Spinal cord (tissue), 10 donors: ENCODE measurements around the gene LOXL1. TPM values are rescaled to one million over a fixed set of nuclear protein-coding genes. Genes with fewer than 3 reads are reported as not detected.

Experiments
- DNase-seq, 6 donors: peaks; one replicate each; pipeline versions ENCODE4 v3.0.0 to v3.0.0-alpha.2; 2013 to 2015; ENCODE audit warnings: low spot score in 6 of 6, low read depth in 4 of 6
- H3K27ac ChIP-seq: one replicate; pipeline ENCODE4 v1.5.1; 2013; ENCODE audit warnings: low read depth, low read length, control low read depth
- H3K27me3 ChIP-seq: one replicate; pipeline ENCODE4 v1.6.1; 2013; ENCODE audit warnings: low read length; ENCODE audit not compliant: control insufficient read depth, insufficient read depth
- H3K36me3 ChIP-seq: one replicate; pipeline ENCODE4 v1.6.1; 2013; ENCODE audit warnings: low read length; ENCODE audit not compliant: control insufficient read depth, insufficient read depth
- H3K4me1 ChIP-seq: one replicate; pipeline ENCODE4 v1.6.1; 2013; ENCODE audit warnings: low read length; ENCODE audit not compliant: control insufficient read depth, insufficient read depth
- H3K4me3 ChIP-seq: one replicate; pipeline ENCODE4 v1.5.1; 2013; ENCODE audit warnings: low read depth, low read length, control low read depth
- H3K9me3 ChIP-seq: one replicate; pipeline ENCODE4 v1.6.1; 2013; ENCODE audit warnings: low read length; ENCODE audit not compliant: control insufficient read depth, insufficient read depth
- WGBS: methylation state at CpG from one replicate; pipeline ENCODE4 v1.1.5; 2013; ENCODE audit warnings: missing lambda C conversion rate; ENCODE audit not compliant: insufficient coverage; 5-methylcytosine and 5-hydroxymethylcytosine counted together
- polyA plus RNA-seq, 2 donors: library from polyadenylated mRNA; unstranded; fragments of 120-200 nt; gene quantifications; one replicate each; pipeline ENCODE4 v1.2.1, GENCODE V29; 2013; ENCODE audit not compliant: insufficient read length in 2 of 2
- total RNA-seq, 2 donors: library from RNA; depleted of rRNA in 1 of 2; stranded (reverse); fragments of 120-200 nt in 1 of 2; fragments of >200 nt in 1 of 2; gene quantifications; one replicate each; pipeline versions ENCODE4 v1.2.3 to v1.2.4, GENCODE V29; 2013 to 2014
- donor health status: healthy.

The LOXL1 gene
- total and polyA plus RNA-seq, 4 donors = 7.9 to 48.2 (median 22.9) TPM

- H3K9me3 ChIP-seq = peaks cover 1% of the 10 kb centered on the region
- 0% methylated on average over 4 of the region's 7 CpGs for WGBS
- peaks cover 15% of the 10 kb centered on the region for H3K4me1 ChIP-seq
- peaks cover 3% of the 10 kb centered on the region for H3K27me3 ChIP-seq
- H3K27ac ChIP-seq = no peak overlapping the region
- H3K36me3 ChIP-seq = no peaks in the 10 kb centered on the region
- DNase-seq = peak; percentile 68 to 96 (median 76)
- H3K4me3 ChIP-seq = no peak overlapping the region
Measured at GRCh38 chr15:73908030-73908821, 18.0 kb upstream of the LOXL1 start.

- Histone ChIP-seq H3K36me3 (no peaks in the 10 kb centered on the region), H3K4me3 (no peak overlapping the region), H3K27ac (no peak overlapping the region), H3K4me1 (peaks cover 15% of the 10 kb centered on the region), H3K9me3 (peaks cover 1% of the 10 kb centered on the region), H3K27me3 (peaks cover 3% of the 10 kb centered on the region)
- WGBS = 92% methylated on average over 2 of the region's 2 CpGs
- no peak for DNase-seq
Measured at GRCh38 chr15:73908822-73909122, 17.5 kb upstream of the LOXL1 start.

DNA sequence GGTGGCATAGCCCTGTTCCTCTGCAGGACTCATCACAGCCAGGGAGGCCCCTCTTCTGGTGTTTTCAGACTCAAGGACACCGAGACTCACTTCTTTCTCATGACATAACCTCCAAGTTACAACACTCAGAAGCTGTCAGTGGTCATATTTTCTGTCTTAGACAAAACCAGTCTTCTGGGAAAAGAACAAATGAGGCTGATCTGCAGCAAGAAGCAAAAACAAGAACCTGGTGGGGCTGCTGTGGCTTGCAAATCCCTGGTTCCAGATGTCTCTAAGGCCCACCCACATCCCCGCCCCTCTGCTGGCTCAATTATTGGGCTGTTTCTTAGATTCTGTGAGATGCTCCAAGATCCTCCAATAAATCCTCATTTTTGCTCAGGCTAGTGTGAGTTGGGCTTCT, 16.6 kb upstream of the LOXL1 start:
- WGBS = 89% methylated on average over 1 of the region's 2 CpGs
- no peaks in the 10 kb centered on the region for H3K36me3 ChIP-seq
- peaks cover 3% of the 10 kb centered on the region for H3K27me3 ChIP-seq
- no peak overlapping the region for H3K4me3 ChIP-seq
- H3K9me3 ChIP-seq = peaks cover 1% of the 10 kb centered on the region
- no peak for DNase-seq
- H3K27ac ChIP-seq = no peak overlapping the region
- peaks cover 15% of the 10 kb centered on the region for H3K4me1 ChIP-seq

- WGBS = 66% methylated on average over 5 of the region's 7 CpGs
- no peaks in the 10 kb centered on the region for H3K36me3 ChIP-seq
- H3K9me3 ChIP-seq = no peaks in the 10 kb centered on the region
- no peak for DNase-seq
- peaks cover 3% of the 10 kb centered on the region for H3K27me3 ChIP-seq
- H3K4me1 ChIP-seq = peaks cover 15% of the 10 kb centered on the region
- H3K4me3 ChIP-seq = no peak overlapping the region
- H3K27ac ChIP-seq = no peak overlapping the region
Measured at GRCh38 chr15:73910522-73911303, 15.5 kb upstream of the LOXL1 start.

- H3K9me3 ChIP-seq = peaks cover 3% of the 10 kb centered on the region
- H3K36me3 ChIP-seq = no peaks in the 10 kb centered on the region
- H3K4me3 ChIP-seq = no peak overlapping the region
- peaks cover 15% of the 10 kb centered on the region for H3K4me1 ChIP-seq
- peaks cover 3% of the 10 kb centered on the region for H3K27me3 ChIP-seq
- no peak overlapping the region for H3K27ac ChIP-seq
- no peak for DNase-seq
- no CpG with 5 or more reads among the region's 7 CpGs for WGBS
Measured at GRCh38 chr15:73912030-73912596, 14.1 kb upstream of the LOXL1 start.

DNA sequence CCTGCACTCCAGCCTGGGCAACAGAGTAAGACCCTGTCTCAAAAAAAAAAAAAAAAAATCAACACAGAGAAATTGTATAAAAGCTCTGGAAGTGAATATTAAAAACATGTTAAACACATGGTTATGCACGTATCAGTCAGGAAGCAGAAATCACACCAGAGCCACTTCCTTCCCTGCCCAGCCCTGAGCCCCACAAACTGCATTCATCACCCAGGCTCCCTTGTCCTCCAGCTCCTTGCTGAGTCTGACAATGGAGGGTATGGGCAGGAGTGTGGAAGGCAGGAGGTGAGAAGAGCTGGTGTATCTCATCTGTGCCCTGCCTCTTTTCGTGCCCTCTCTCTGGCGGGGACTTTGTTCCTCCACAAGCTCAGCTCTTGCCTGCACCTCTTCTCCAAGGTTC, 12.1 kb upstream of the LOXL1 start:
- H3K4me1 ChIP-seq = peaks cover 7% of the 10 kb centered on the region
- H3K36me3 ChIP-seq = no peaks in the 10 kb centered on the region
- H3K9me3 ChIP-seq = peaks cover 3% of the 10 kb centered on the region
- WGBS = 80% methylated on average over 2 of the region's 3 CpGs
- H3K27me3 ChIP-seq = peaks cover 3% of the 10 kb centered on the region
- no peak for DNase-seq
- H3K27ac ChIP-seq = no peak overlapping the region
- no peak overlapping the region for H3K4me3 ChIP-seq

GRCh38 chr15:73915082-73915481, 11.2 kb upstream of the LOXL1 start:
- no peak for DNase-seq
- no CpG with 5 or more reads among the region's 2 CpGs for whole genome bisulfite sequencing
- peaks cover 3% of the 10 kb centered on the region for H3K27me3 ChIP-seq

DNA sequence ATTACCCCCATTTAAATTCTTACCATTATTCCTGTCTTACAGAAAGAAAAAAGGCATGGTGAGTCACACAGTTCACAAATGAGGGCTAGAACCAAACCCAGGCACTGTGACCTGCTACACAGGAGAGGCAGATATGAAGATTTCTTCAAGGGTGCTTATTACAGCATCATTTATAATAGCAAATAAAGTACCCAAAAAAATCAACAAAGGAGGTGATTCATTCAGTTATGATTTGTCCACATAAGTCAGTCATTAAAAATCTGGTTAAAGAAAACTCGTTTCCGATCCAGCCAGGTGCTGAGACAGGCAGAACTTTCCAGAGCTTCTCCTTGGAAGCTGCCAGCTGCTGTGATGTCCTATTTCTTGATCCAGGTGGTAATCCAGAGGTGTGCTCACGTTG, 7.5 kb upstream of the LOXL1 start:
- H3K27ac ChIP-seq = no peak overlapping the region
- peaks cover 3% of the 10 kb centered on the region for H3K9me3 ChIP-seq
- DNase-seq = no peak
- H3K27me3 ChIP-seq = no peaks in the 10 kb centered on the region
- H3K36me3 ChIP-seq = no peaks in the 10 kb centered on the region
- peaks cover 18% of the 10 kb centered on the region for H3K4me1 ChIP-seq
- 100% methylated on average over 3 of the region's 3 CpGs for WGBS
- no peak overlapping the region for H3K4me3 ChIP-seq

More at GRCh38 chr15:73915082-73915481, 11.2 kb upstream of the LOXL1 start:
- no peak overlapping the region for H3K4me3 ChIP-seq
- H3K36me3 ChIP-seq = no peaks in the 10 kb centered on the region
- peaks cover 7% of the 10 kb centered on the region for H3K4me1 ChIP-seq
- no peak overlapping the region for H3K27ac ChIP-seq
- H3K9me3 ChIP-seq = peaks cover 3% of the 10 kb centered on the region

DNA sequence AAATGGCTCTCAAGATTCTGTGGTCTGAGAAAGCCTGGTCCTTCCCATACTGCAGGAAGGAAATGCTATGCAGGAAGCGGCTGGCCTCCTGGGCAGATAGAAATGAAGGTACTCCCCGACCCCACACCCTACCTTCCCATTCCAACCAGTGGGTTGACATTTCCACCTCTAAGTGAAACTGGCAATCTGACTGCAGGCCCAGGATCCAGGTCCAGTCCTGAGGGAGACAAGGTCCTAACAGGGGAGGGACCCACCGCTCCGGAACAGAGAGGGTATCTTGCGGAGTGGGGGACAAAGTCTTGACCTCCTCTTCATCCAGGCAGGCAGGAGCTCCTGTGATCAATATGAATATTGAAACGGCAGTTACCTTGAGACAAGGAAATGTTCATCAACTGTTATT, 6.6 kb upstream of the LOXL1 start:
- DNase-seq = no peak
- no peak overlapping the region for H3K4me3 ChIP-seq
- H3K4me1 ChIP-seq = peaks cover 27% of the 10 kb centered on the region
- H3K9me3 ChIP-seq = peaks cover 3% of the 10 kb centered on the region
- WGBS = 80% methylated on average over 1 of the region's 6 CpGs
- no peak overlapping the region for H3K27ac ChIP-seq
- H3K27me3 ChIP-seq = no peaks in the 10 kb centered on the region
- no peaks in the 10 kb centered on the region for H3K36me3 ChIP-seq
